Activated B cell treated with CpG ODN at 0.5 μM for 24 hours (primary cell): ENCODE data around the gene FREY1. TPM values are rescaled to one million over a fixed set of nuclear protein-coding genes. Genes with fewer than 3 reads are reported as not detected.

Experiments
- ATAC-seq: fragments of 200-7000 bp; cut with Tn5 transposase; one replicate; pipeline ENCODE4 v1.10.0; 2021; ENCODE audit warnings: low read depth, mild to moderate bottlenecking, moderate library complexity
- CTCF ChIA-PET: fragments of 350-600 bp; sonication (Branson Sonifier 250); formaldehyde crosslinking; loops from one replicate; lab custom pipeline; 2021; ENCODE audit warnings: antibody characterized with exemption; lab: Charles Lee
- POLR2A ChIA-PET: fragments of 350-600 bp; sonication (Branson Sonifier 250); formaldehyde crosslinking; loops from one replicate; lab custom pipeline; 2021; ENCODE audit warnings: antibody characterized with exemption; lab: Charles Lee
- DNase-seq: peaks from one replicate; pipeline ENCODE4 v3.0.0; 2022
- H3K27ac Mint-ChIP-seq: one replicate; pipeline ENCODE4 v1.8.0; 2020; ENCODE audit warnings: mixed read lengths
- H3K27me3 Mint-ChIP-seq: one replicate; pipeline ENCODE4 v1.8.0; 2021; ENCODE audit warnings: mixed read lengths
- H3K36me3 Mint-ChIP-seq: one replicate; pipeline ENCODE4 v1.8.0; 2021; ENCODE audit warnings: low read depth, mixed read lengths
- H3K4me1 Mint-ChIP-seq: one replicate; pipeline ENCODE4 v1.8.0; 2021; ENCODE audit warnings: mixed read lengths
- H3K4me3 Mint-ChIP-seq: one replicate; pipeline ENCODE4 v1.8.0; 2020; ENCODE audit warnings: mild to moderate bottlenecking, mixed read lengths
- H3K9me3 Mint-ChIP-seq: one replicate; pipeline ENCODE4 v1.8.0; 2020; ENCODE audit warnings: mixed read lengths
- intact Hi-C: fragments of 100-400 bp; cut with micrococcal nuclease; formaldehyde crosslinking; loops from one replicate; pipeline ENCODE4 v1.15.1; 2024
- total RNA-seq: library from RNA; stranded (reverse); gene quantifications from 2 replicates; pipeline ENCODE4 v1.2.3, GENCODE V29; 2022
- TF ChIP-seq, protein P1 (sequence below): fragments of 200-600 bp; IDR thresholded peaks from one replicate; pipeline ENCODE4 v1.8.0; 2022; ENCODE audit warnings: antibody characterized with exemption, mild to moderate bottlenecking

Gene FREY1
- total RNA-seq, 1 donor from 2014 or later = 4.6 TPM

DNA sequence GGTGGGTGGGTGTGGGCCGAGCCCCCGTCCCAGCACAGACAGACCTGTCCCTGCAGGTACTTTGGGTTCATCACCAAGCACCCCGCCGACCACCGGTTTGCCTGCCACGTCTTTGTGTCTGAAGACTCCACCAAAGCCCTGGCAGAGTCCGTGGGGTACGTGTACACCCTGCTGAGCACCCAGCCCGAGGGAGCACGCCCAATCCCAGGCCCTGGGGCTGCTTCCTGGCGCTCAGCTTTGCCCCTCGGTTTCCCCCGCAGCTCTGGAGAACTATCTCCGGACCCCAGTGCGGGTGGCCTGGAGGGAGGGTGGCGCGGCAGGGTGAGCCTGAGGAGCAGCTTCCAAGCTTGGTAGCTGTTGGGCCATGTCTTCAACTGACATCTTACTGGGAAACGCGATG lies 2.0 kb downstream of the FREY1 start:
- ChIA-PET CTCF (no interaction called here), POLR2A (interaction anchor here (0.7 to 1.3 kb wide), 2 partner anchors 11 to 21 kb away, joined by 3 to 4 read pairs; no protein-coding TSS in a partner anchor)
- ATAC-seq (no peak), DNase-seq (no peak)
- Mint-ChIP-seq H3K9me3 (no peaks in the 10 kb centered on the region), H3K4me3 (no peak overlapping the region), H3K4me1 (peaks cover 14% of the 10 kb centered on the region), H3K27ac (no peak overlapping the region), H3K36me3 (peaks cover 11% of the 10 kb centered on the region), H3K27me3 (peaks cover 4% of the 10 kb centered on the region)
- TF ChIP-seq, protein P1, sequence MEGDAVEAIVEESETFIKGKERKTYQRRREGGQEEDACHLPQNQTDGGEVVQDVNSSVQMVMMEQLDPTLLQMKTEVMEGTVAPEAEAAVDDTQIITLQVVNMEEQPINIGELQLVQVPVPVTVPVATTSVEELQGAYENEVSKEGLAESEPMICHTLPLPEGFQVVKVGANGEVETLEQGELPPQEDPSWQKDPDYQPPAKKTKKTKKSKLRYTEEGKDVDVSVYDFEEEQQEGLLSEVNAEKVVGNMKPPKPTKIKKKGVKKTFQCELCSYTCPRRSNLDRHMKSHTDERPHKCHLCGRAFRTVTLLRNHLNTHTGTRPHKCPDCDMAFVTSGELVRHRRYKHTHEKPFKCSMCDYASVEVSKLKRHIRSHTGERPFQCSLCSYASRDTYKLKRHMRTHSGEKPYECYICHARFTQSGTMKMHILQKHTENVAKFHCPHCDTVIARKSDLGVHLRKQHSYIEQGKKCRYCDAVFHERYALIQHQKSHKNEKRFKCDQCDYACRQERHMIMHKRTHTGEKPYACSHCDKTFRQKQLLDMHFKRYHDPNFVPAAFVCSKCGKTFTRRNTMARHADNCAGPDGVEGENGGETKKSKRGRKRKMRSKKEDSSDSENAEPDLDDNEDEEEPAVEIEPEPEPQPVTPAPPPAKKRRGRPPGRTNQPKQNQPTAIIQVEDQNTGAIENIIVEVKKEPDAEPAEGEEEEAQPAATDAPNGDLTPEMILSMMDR = no peak
- intact Hi-C loops = no loop called here

DNA sequence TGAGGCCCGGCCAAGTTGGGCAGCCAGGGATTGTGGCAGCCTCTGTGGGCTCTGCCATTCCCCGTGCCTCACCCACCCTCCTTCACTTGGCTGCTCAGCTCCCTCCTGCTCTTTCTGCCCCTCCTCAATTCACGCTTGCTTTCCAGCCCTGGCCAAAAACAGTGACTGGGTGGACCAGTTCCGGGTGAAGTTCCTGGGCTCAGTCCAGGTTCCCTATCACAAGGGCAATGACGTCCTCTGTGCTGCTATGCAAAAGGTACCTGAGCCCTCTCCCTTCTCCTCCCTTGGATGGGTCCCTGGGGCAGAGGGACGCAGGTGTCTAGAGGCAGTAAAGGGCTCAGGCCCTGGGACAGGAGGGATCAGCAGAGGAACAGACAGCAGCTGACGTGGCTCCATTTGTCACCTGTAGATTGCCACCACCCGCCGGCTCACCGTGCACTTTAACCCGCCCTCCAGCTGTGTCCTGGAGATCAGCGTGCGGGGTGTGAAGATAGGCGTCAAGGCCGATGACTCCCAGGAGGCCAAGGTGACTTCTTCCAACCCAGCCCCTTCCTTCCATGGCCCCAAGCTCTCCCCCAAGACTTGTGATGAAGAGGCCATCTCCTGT lies 2.7 kb downstream of the FREY1 start:
- Mint-ChIP-seq H3K27me3 (peaks cover 4% of the 10 kb centered on the region), H3K27ac (no peak overlapping the region), H3K4me3 (no peak overlapping the region), H3K36me3 (peaks cover 5% of the 10 kb centered on the region), H3K9me3 (no peaks in the 10 kb centered on the region), H3K4me1 (peaks cover 15% of the 10 kb centered on the region)
- ChIA-PET CTCF (no interaction called here), POLR2A (interaction anchor here (1.3 kb wide), 1 partner anchor 12 kb away, joined by 4 read pairs; no protein-coding TSS in a partner anchor)
- TF ChIP-seq, protein P1 = no peak
- DNase-seq (no peak), ATAC-seq (no peak)
- intact Hi-C loops = no loop called here

DNA sequence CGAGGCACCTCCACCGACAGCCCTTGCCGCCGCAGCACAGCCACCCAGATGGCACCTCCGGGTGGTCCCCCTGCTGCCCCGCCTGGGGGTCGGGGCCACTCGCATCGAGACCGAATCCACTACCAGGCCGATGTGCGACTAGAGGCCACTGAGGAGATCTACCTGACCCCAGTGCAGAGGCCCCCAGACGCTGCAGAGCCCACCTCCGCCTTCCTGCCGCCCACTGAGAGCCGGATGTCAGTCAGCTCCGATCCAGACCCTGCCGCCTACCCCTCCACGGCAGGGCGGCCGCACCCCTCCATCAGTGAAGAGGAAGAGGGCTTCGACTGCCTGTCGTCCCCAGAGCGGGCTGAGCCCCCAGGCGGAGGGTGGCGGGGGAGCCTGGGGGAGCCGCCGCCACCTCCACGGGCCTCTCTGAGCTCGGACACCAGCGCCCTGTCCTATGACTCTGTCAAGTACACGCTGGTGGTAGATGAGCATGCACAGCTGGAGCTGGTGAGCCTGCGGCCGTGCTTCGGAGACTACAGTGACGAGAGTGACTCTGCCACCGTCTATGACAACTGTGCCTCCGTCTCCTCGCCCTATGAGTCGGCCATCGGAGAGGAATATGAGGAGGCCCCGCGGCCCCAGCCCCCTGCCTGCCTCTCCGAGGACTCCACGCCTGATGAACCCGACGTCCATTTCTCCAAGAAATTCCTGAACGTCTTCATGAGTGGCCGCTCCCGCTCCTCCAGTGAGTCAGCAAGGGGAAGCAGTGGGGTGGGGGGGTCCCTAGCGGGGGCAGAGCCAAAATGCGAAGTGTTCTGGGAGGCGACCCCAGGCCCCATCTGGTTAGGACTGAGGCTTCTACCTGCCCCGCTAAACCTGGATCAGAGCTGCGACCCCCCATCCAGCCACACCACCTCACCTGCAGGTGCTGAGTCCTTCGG lies 4.4 kb downstream of the FREY1 start:
- intact Hi-C loops = no loop called here
- ATAC-seq (no peak), DNase-seq (no peak)
- ChIA-PET POLR2A (interaction anchor here (1.6 kb wide), 1 partner anchor 15 kb away, joined by 4 read pairs; the partner anchor contains the start of gene PEX16), CTCF (no interaction called here)
- Mint-ChIP-seq H3K27me3 (peaks cover 10% of the 10 kb centered on the region), H3K36me3 (no peaks in the 10 kb centered on the region), H3K9me3 (no peaks in the 10 kb centered on the region), H3K4me3 (no peak overlapping the region), H3K27ac (no peak overlapping the region), H3K4me1 (peaks cover 19% of the 10 kb centered on the region)
- TF ChIP-seq, protein P1 = no peak

DNA sequence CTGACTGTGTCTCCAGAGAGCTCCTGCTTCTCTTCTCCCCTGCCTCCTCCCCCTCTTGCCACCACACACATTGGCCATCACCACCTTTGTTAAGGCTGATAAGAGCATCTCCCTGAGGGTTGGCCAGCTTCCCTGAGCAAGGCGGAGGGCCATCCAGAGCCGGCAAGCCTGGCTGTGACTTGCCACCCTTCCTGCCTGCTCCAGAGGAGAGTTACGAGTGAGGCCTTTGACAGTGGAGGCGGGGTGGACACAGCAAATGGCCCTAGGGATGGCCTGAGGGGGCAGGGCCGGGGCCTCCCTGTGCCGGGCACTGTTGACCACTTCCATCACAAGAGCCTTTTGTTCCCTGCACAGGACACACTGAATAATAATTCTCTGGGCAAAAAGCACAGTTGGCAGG lies 5.4 kb downstream of the FREY1 start:
- H3K36me3 Mint-ChIP-seq = no peaks in the 10 kb centered on the region
- CTCF ChIA-PET = interaction anchor here (0.6 kb wide), 1 partner anchor 34 kb away, joined by 3 read pairs; no protein-coding TSS in a partner anchor
- no peaks in the 10 kb centered on the region for H3K9me3 Mint-ChIP-seq
- intact Hi-C loops = no loop called here
- TF ChIP-seq, protein P1 = no peak
- ATAC-seq (no peak), DNase-seq (no peak)
- peaks cover 16% of the 10 kb centered on the region for H3K4me1 Mint-ChIP-seq
- POLR2A ChIA-PET = no interaction called here
- no peak overlapping the region for H3K4me3 Mint-ChIP-seq
- peaks cover 15% of the 10 kb centered on the region for H3K27me3 Mint-ChIP-seq
- no peak overlapping the region for H3K27ac Mint-ChIP-seq
